GM18858 (cell line): ENCODE results near the gene TMEM242.
"Not testable (repeated sequence)": the region's sequence is repeated elsewhere in the genome, so short reads cannot be mapped to it uniquely, and the experiment has no call there.

Source experiments
- ATAC-seq: cut with Tn5 transposase; IDR thresholded peaks from one replicate; pipeline ENCODE4 v1.9.1; 2021; ENCODE audit not compliant: unreplicated experiment

TMEM242 gene

GRCh38 chr6:157323255-157323965 lies at the start of gene TMEM242:
TMEM242 (minus strand) TSS chr6:157323519; CDS start chr6:157323499, 20 bp downstream.
- peak; percentile 70 for ATAC-seq

GRCh38 chr6:157372501-157373280 lies 49.4 kb upstream of the TMEM242 start:
- no peak for ATAC-seq

- no peak for ATAC-seq
These were observed 47.4 kb upstream of the TMEM242 start for GRCh38 chr6:157370755-157371154.

- ATAC-seq = no peak
These were observed 45.2 kb upstream of the TMEM242 start for GRCh38 chr6:157368359-157369049.

- ATAC-seq = no peak
These were observed 43.3 kb upstream of the TMEM242 start for GRCh38 chr6:157366648-157367047.

- no peak for ATAC-seq
These were observed 41.4 kb upstream of the TMEM242 start for GRCh38 chr6:157364705-157365104.

- no peak for ATAC-seq
These were observed 38.6 kb upstream of the TMEM242 start for GRCh38 chr6:157361886-157362285.

- ATAC-seq = no peak
These were observed 35.0 kb upstream of the TMEM242 start for GRCh38 chr6:157358287-157358686.

- ATAC-seq = no peak
These were observed 23.1 kb upstream of the TMEM242 start for GRCh38 chr6:157346373-157346772.

GRCh38 chr6:157343732-157344131 lies 20.4 kb upstream of the TMEM242 start:
- no peak for ATAC-seq

GRCh38 chr6:157339432-157339831 lies 16.1 kb upstream of the TMEM242 start:
- ATAC-seq = no peak

- no peak for ATAC-seq
These were observed 14.4 kb upstream of the TMEM242 start for GRCh38 chr6:157337751-157338150.

GRCh38 chr6:157337276-157337675 lies 14.0 kb upstream of the TMEM242 start:
- ATAC-seq = not testable (repeated sequence)

- no peak for ATAC-seq
These were observed 12.5 kb upstream of the TMEM242 start for GRCh38 chr6:157335829-157336228.

GRCh38 chr6:157333956-157334355 lies 10.6 kb upstream of the TMEM242 start:
- ATAC-seq = no peak

- no peak for ATAC-seq
These were observed 10.2 kb upstream of the TMEM242 start for GRCh38 chr6:157333537-157333936.

- no peak for ATAC-seq
These were observed 9.5 kb upstream of the TMEM242 start for GRCh38 chr6:157332813-157333212.

GRCh38 chr6:157330831-157331230 lies 7.5 kb upstream of the TMEM242 start:
- ATAC-seq = no peak

GRCh38 chr6:157329829-157330228 lies 6.5 kb upstream of the TMEM242 start:
- no peak for ATAC-seq

GRCh38 chr6:157328108-157328692 lies 4.9 kb upstream of the TMEM242 start:
- no peak for ATAC-seq

- ATAC-seq = no peak
These were observed 3.7 kb upstream of the TMEM242 start for GRCh38 chr6:157326979-157327378.
